ENCODE results near the gene PRRC2B.
"Not testable (repeated sequence)": the region's sequence is repeated elsewhere in the genome, so short reads cannot be mapped to it uniquely, and the experiment has no call there.

Gene PRRC2B

DNA sequence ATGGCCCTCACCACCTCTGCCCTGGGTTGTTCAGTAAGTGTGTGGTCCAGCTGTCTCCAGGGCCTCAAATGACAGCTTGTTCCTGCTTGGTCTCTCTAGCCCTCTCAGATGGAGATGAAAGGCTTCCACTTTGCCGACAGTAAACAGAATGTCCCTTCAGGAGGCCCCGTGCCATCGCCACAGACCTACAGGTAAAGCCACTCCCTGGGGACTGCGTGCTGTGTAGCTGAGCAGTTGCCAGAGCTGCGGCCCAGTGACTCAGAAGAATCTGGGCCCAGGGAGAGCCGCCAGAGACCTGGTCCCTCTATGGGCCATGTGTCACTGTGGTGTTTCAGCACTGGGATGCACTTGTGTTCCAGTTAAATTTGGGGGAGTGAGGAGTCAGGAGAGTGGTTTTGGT, 98.2 kb downstream of the PRRC2B start:
- DNase-seq, result no peak

DNA sequence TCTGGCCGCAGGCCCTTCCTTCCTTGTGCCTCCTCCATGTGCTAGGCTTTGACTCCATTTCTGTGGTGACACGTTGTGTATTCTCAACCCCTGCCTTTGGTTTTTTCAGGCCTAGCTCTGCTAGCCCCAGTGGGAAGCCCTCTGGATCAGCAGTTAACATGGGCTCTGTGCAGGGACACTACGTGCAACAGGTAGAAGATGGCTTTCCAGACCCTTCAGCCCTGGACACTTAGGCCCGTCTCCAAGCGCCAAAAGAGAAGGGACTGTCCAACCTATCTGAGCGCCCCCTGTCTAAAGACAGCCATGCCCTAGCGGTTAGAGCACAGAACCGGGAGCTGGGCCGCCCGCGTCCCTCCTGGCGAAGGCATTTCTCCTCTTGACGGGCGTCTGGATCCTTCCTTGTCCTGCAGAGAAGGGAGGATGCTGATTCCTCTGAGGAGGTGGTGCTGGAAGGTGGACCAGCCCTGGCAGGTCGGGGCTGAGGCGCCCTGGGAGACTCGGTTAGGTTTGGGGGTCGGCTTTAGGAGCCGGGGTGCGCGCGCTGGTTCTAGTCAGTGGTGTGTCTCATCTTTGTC, 100.5 kb downstream of the PRRC2B start:
- DNase-seq, result no peak

DNA sequence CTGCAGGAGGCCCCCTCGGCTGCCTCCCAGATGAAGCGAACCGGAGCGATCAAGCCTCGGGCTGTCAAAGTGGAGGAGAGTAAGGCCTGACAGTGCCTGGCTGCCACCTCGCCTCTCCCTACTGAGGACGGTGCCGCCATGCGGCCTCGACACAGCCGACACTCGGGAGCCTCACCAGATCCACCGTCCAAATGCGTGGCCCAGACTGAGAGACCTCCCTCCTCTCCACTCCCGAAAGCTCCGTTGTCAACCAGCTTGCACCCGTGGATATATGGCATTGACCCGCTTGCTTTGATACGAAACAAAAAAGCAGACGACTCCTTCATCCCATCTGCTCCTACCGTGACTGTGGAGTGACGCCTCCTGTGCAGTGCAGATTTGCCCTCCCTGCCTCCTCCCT, 101.9 kb downstream of the PRRC2B start:
- DNase-seq, result no peak

DNA sequence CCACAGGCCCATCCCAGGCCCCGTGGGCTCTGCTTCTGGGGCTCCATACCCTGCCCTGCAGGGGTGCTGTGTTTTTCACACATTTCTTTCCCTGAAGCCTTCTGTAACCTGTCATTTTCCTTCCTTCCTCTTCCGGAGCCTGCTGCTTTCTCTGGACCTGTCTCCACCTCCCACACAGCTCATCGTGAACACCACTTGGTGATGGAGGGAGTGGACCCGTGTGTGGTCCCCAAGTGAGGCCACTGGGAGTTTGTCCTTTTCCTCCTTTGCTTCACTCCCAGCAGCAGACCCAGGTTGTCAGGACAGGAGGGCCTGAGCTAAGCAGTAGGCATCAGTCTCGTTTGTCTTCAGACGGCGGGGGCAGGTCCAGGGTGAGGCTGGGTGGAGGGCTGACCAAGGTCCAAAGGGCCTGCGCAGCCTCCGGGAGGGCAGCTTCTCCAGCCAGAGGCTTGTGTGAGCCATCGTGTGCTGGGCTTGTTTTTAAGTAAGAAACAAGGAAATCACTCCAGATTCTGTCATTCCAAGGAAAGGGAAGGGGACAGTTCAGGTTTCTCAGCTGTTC, 103.0 kb downstream of the PRRC2B start:
- no peak for DNase-seq

DNA sequence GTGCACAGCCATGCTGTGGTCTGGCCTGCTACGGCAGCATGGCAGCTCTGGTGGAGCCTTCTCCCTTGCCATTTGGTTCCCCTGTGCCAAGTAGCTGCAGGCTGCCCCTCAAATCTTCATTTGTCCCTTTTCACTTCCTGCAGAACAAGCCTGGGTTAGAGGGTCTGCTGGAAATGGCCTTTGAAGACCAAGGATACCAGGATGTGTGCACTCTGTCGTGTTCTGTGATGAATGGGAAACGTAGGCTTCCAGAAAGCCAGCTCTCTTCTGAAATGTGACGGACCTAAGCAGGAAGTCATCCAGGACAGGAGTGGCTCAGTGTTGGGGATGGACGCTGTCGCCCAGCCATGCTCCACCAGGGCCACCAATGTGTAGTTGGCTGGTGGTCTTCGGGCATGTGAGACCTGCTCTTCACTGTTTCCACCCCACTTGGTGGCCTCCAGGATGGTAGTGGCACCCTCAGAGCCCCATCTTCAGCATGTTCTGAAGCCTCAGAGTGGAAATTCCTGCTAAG, 105.4 kb downstream of the PRRC2B start:
- DNase-seq, result no peak

DNA sequence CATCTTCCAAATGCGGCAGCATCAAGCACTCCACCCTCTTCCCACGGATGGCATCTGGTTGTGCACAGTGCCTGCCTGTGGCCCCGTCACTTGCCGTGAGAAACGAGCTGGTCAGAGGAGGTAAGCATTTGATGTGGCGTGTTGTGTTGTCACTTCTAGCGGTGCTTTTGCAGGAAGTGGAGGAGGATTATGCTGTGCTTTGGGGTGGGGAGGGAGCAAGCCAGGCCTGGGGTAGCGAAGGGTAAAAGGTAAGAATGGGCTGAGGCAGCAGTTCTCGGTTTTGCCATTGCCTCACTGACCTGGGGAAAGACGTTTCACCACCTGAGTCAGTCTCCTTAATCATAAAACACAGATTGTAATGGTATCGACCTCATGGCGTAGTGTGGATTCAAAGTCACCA, 106.5 kb downstream of the PRRC2B start:
- DNase-seq, result peak; percentile 67

DNA sequence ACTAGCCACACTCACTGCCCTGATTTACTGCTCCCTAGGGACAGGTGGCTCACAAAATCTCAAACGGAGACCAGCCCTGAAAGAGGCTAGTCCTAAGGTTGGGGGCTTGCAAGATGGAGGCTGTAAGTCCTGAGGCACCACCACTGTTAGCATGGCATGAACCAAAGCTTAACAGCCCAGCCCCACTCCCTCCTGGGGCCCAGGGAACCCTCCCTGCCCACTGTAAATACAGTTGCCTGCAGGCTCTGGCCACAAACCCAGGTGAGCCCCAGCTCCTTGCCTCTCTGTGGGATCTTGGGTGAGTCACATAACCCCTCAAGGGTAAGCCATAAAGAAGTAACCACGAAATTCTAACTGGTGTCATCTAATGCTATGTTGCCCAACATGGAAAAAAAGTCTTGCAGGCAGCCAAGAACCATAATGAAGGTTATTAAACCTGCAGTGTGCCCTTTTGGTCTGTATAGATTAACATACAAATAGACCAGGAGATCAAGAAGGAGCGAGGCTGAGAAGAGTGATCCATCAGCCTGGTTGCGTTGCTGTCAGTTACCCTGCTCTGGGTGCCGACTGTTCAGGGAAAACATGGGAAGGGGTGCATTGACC, 107.2 kb downstream of the PRRC2B start:
- DNase-seq, result peak; percentile 63

DNA sequence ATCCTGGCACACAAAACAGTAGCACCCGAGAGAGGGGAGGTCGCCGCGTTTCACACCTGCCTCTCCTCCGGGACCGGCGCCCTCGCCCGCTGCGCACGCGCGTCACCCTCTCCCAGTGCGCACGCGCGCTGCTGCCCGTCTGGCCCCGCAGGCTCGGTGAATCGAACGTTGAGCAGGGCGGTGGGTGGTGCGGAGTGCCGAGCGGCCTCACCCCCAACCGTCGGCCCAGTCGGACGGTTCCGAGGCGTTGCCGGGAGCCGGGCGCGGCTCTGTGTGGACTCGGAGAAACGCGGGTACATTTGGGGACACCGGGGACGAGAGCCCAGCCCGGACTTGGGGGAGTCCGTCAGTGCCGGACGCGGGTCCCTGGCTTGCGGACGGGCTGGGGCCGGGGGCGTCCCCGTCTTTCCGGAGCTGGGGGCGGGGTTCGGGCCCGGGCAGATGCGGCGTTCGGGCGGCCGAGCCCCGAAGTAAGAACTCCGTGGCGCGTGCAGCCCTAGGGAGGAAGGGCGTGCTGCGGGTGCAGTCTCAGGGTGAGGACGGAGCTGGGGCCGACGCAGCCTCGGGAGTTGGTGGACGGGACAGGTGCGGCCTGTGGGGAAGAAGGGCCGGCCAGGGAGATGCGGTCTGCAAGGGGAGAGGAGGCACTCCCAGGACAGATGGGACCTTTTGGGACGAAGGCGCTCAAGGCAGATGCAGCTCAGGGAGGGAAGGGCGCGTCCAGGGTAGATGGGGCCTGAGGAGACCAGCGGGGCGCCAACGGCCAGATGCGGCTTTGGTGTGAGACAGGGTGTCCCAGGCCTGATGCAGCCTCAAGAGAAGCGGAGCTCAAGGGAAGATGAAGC, 109.1 kb downstream of the PRRC2B start, which contains the start of gene POMT1:
Gene POMT1, plus strand, starts transcription at position 138 of the 845 bp plus-strand sequence. CDS start 1,301 bp downstream, outside the sequence.
- DNase-seq, result peak; percentile 90

DNA sequence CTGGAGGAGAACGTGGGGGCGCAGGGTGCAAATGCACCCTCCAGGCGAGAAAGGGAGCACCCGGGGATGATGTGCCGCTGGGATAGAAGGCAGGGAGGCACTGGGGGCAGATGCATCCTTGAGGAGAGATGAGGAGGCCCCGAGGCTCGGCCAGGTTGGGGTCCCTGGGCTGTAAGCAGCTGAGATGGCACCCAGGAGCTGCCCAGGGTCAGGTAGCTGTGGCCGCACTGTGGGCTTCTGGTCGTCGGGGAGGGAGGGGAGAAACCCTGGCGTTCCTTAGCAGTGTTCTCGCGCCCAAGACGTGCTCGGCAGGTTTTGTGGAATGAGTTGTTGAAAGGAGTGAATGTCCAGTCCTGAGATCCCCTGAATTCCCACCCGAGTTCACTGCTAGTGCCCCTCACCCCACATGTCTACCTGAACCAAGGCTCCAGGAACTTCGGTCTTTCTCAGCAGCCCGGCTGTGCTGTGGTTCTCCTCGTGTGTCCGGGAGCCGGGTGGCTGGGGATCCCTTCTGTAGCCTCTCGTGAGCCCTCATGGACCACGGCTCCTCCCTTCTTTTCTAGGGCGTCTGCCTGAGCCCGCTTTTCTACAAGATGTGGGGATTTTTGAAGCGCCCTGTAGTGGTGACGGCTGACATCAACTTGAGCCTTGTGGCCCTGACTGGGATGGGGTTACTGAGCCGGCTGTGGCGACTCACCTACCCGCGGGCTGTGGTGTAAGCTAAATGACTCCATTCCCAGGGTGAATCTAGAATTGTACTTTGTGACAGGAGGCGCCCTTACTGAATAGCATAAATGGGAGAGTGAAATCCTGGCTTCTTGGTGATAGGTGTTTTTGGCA, 110.0 kb downstream of the PRRC2B start:
- peak; percentile 63 for DNase-seq

DNA sequence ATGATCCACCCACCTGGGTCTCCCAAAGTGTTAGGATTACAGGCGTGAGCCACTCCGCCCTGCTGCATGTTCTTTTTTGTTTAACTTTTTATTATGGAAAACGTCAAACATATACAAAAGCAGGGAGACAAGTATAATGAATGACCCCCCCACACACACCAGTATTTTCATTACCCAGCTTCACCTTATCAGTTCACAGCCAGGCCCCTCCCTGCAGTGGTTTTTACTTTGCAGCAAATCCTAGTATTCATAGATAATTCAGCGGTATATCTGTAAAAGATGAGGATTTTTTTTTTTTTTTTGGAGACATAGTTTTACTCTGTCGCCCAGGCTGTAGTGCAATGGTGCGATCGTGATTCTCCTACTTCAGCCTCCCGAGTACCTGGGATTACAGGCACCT, 111.1 kb downstream of the PRRC2B start:
- DNase-seq, result no peak

DNA sequence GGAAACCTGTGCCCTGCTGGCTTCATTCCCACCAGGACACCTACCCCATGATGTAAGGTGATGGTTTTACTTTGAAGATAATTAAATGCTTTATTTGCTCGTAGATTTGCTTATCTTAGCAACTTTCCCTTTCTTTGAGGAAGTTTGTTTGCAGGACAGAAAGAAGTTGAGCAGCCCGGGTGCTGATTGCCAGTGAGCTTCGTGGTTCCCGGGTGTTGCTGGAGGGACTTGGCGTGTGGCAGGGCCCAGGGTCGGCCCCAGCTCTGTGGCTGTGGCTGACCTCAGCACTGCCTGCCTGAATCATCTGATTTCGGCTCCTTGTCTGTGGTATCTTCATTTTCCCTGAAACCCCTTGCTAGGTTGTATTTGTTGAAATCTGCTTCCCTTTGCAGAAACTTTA, 117.5 kb downstream of the PRRC2B start:
- no peak for DNase-seq

DNA sequence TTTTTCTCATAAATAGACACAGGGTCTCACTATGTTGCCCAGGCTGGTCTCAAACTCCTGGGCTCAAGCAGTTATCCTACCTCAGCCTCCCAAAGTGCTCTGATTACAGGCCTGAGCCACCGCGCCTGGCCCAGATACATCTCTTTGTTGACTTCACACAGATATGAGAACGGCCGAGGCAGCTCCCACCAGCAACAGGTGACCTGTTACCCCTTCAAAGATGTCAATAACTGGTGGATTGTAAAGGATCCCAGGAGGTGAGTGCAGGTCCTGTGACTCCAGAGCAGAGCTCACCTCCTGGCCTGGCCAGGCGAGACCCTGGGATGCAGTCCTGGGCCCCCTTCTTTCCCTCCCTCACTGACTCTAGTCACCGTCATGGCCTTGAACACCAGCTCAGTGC, 118.0 kb downstream of the PRRC2B start:
- no peak for DNase-seq

DNA sequence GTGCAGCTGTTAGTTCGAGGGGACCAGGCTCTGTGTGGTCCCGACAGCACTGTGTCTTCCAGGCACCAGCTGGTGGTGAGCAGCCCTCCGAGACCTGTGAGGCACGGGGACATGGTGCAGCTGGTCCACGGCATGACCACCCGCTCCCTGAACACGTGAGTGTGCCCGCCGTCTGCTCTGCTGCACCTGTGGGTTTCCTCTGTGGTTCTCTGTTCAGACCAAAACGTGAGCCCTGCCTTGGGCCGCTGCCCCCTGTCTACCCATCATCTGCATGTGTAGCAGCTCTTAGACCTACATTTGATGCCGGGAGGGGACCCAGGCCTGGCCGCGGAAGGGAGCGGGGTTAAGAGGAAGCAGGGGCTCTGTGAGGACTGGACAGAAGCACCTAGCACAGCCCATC, 119.3 kb downstream of the PRRC2B start:
- DNase-seq, result no peak

DNA sequence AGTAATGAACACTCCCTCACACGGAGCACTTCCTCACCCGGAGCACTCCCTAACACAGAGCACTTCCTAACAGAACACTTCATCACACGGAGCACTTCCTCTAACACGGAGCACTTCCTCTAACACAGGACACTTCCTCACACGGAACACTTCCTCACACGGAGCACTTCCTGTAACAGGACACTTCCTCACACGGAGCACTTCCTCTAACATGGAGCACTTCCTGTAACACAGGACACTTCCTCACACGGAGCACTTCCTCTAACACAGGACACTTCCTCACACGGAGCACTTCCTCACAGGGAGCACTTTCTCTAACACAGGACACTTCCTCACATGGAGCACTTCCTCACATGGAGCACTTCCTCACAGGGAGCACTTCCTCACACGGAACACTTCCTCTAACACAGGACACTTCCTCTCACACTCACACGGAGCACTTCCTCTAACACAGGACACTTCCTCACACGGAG, 121.7 kb downstream of the PRRC2B start:
- DNase-seq, result not testable (repeated sequence)

DNA sequence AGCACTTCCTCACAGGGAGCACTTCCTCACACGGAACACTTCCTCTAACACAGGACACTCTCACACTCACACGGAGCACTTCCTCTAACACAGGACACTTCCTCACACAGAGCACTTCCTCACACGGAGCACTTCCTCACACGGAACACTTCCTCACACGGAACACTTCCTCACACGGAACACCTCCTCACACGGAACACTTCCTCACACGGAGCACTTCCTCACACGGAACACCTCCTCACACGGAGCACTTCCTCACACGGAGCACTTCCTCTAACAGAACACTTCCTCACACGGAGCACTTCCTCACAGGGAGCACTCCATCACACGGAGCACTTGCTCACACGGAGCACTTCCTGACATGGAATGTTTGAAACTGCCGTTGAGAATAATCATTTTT, 122.2 kb downstream of the PRRC2B start:
- DNase-seq, result no peak

DNA sequence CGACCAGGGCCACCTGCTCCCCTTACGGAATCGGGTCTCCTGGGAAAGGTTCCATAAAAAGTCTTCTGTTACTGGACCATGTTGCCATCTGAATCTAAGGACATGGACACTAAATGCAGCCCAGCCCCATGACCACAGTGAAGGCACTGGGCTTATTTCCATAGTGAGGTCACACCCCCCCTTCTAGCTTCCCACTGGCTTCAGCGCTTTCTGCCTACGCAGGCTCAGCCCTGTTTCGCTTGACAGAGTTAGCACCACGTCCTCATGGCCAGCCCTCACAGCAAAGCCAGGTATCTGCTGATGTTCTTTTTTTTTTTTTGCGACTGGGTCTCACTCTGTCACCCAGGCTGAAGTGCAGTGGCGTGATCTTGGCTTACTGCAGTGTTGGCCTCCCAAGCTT, 123.0 kb downstream of the PRRC2B start:
- DNase-seq, result no peak

DNA sequence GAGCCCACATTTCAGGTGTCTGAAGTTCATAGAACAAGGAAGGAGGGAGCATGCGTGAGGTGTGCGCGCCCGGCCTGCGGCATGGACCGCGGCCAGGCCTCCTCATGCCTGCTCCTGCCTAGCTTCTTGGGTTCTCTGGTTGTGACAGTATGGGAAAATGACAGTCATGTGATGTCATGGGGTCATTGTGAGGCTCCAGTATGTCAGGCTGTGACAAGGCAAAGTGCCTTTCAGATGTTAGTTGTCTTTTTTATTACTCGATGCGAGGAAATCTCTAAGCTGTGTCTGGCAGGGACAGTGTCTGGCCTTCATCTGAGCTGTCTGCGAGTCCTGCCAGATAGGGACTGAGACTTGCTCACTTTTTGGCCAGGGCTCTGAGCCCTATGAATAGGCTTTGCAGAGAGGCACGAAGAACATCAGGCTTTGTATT, 123.9 kb downstream of the PRRC2B start:
- no peak for DNase-seq

DNA sequence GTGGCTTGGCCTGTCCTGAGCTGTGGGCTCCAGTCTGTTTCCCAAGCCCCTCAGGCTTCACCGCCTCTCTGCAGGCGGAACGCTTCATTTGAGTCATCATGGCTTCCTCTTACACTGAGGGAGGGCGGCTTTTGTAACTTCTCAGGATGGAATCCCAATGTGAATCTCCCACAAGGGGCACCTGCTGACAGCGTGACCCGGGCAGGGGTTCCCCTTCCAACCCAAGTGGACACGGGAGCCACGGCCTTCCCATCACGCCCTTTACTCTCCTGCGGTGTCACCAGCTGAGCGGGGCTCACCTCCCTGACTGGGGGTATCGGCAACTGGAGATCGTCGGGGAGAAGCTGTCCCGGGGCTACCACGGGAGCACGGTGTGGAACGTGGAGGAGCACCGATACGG, 124.7 kb downstream of the PRRC2B start:
- DNase-seq, result no peak

DNA sequence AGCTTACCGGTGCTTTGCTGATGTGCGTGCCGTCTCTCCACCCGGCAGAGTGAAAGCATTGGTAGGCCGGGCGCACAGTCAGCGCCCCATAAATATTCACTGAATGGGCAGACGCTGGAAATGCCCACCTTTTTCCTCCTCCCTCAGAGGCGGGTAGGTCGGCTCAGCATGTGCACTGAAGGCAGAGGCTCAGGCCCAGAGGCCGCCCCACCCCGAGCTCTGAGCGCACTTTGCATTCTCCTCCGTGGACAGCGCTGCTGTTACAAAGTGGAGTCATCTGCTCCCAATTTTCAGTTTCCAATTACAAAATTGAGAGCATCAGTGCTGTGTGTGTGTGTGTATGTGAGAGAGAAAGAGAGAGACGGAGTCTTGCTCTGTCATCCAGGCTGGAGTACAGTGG, 126.6 kb downstream of the PRRC2B start:
- DNase-seq, result no peak

DNA sequence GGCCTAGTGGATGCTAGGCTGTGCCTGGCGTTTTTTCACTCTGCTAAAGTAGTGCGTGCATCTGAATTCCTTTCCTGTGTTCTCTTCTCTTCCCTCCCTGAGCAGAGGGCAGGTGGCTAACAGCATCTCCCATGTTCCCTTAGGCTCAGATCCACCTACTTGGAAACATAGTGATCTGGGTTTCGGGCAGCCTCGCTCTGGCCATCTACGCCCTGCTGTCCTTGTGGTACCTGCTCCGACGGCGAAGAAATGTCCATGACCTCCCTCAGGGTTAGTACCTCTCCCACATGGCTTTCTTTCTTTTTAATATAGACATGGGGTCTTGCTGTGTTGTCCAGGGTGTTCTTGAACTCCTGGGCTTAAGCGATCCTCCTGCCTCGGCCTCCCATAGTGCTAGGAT, 127.3 kb downstream of the PRRC2B start:
- DNase-seq, result no peak

DNA sequence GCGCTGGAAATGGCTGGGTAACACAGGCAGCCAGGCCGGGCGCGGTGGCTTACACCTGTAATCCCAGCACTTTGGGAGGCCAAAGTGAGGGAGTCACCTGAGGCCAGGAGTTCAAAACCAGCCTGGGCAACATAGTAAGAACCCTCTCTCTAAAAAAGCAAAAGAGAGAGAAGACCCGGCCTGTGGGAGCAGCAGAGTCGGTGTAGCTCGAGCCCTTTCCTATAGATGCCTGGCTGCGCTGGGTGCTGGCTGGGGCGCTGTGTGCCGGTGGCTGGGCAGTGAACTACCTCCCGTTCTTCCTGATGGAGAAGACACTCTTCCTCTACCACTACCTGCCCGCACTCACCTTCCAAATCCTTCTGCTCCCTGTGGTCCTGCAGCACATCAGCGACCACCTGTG, 127.9 kb downstream of the PRRC2B start:
- DNase-seq, result no peak

DNA sequence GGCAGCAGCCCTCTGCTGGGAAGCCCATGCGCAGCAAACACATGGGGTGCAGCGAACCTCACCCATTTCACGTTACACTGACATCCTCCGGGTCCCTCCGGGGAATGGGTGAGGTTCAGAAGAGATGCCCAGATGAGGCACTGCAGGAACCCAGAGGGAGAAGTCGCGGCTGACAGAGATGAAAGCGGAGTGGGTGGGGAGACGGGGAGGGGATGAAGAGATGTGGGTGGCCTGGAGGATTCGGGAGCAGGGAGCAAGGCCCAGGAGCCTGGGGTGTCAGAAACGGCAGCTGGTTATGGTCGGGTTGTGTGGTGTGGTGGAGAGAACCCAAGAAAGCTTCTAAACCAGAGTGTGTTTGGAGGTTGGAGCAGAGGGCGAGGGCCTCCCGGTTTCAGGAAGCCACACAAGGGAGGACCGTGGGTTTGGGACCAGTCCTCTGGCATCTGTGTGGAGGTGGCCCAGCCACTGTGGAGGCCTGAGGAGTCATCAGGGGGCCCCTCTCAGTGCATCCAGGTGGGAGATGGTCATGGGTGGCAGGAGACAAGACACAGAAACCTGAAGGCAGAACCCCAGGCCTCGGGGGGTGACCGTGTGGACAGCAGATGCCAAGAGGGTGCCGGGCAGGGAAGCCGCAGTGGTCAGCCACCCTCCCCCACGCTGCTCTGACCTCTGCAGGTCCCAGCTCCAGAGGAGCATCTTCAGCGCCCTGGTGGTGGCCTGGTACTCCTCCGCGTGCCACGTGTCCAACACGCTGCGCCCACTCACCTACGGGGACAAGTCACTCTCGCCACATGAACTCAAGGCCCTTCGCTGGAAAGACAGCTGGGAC, 128.6 kb downstream of the PRRC2B start:
- no peak for DNase-seq

Measured in activated T-cell treated with anti-CD3 and anti-CD28 coated beads, Interleukin-2, amount 50 U/mL, for 1 hour (primary cell).